HEK293 (cell line): ENCODE data around the gene KITLG.

Experiments
- FEZF1 ChIP-seq: fragments of 450-650 bp; formaldehyde crosslinking; IDR thresholded peaks from 2 replicates; pipeline ENCODE4 v1.5.1; 2016; ENCODE audit warnings: missing biosample characterization, missing genetic modification characterization
- HIC1 ChIP-seq: fragments of 450-650 bp; formaldehyde crosslinking; IDR thresholded peaks from 2 replicates; pipeline ENCODE4 v1.5.1; 2016; ENCODE audit warnings: missing biosample characterization, missing genetic modification characterization
- HOXC10 ChIP-seq: sonication (generic); formaldehyde crosslinking; IDR thresholded peaks from 2 replicates; pipeline ENCODE4 v1.8.1; 2023; ENCODE audit warnings: mild to moderate bottlenecking, missing genetic modification reagents
- IKZF3 ChIP-seq: fragments of 450-650 bp; IDR thresholded peaks from 2 replicates; pipeline ENCODE4 v1.5.0; 2018; ENCODE audit warnings: missing biosample characterization, mild to moderate bottlenecking, missing genetic modification characterization, moderate library complexity
- INSM2 ChIP-seq: fragments of 450-650 bp; formaldehyde crosslinking; IDR thresholded peaks from 2 replicates; pipeline ENCODE4 v1.5.1; 2016; ENCODE audit warnings: missing biosample characterization, missing genetic modification characterization
- KLF16 ChIP-seq: fragments of 450-650 bp; formaldehyde crosslinking; IDR thresholded peaks from 2 replicates; pipeline ENCODE4 v1.5.1; 2017; ENCODE audit warnings: missing biosample characterization, missing genetic modification characterization
- MYNN ChIP-seq: fragments of 450-650 bp; formaldehyde crosslinking; IDR thresholded peaks from 2 replicates; pipeline ENCODE4 v1.5.1; 2016; ENCODE audit warnings: missing biosample characterization, missing genetic modification characterization, borderline replicate concordance
- ZBTB1 ChIP-seq: fragments of 450-650 bp; formaldehyde crosslinking; IDR thresholded peaks from 2 replicates; pipeline ENCODE4 v1.5.1; 2016; ENCODE audit warnings: missing biosample characterization, missing genetic modification characterization
- ZBTB20 ChIP-seq: fragments of 450-650 bp; formaldehyde crosslinking; IDR thresholded peaks from 2 replicates; pipeline ENCODE4 v1.5.1; 2016; ENCODE audit warnings: missing biosample characterization, missing genetic modification characterization
- ZBTB49 ChIP-seq: fragments of 450-650 bp; formaldehyde crosslinking; IDR thresholded peaks from 2 replicates; pipeline ENCODE4 v1.5.1; 2016; ENCODE audit warnings: missing biosample characterization, missing genetic modification characterization, low read depth
- ZNF114 ChIP-seq: fragments of 450-650 bp; formaldehyde crosslinking; IDR thresholded peaks from 2 replicates; pipeline ENCODE4 v1.5.0; 2017; ENCODE audit warnings: missing biosample characterization, missing genetic modification characterization
- ZNF121 ChIP-seq: fragments of 450-650 bp; formaldehyde crosslinking; IDR thresholded peaks from 2 replicates; pipeline ENCODE4 v1.5.1; 2016; ENCODE audit warnings: missing biosample characterization, missing genetic modification characterization
- ZNF148 ChIP-seq: fragments of 450-650 bp; formaldehyde crosslinking; IDR thresholded peaks from 2 replicates; pipeline ENCODE4 v1.5.0; 2017; ENCODE audit warnings: missing biosample characterization, missing genetic modification characterization, borderline replicate concordance
- ZNF18 ChIP-seq: fragments of 450-650 bp; formaldehyde crosslinking; IDR thresholded peaks from 2 replicates; pipeline ENCODE4 v1.5.1; 2016; ENCODE audit warnings: missing biosample characterization, missing genetic modification characterization
- ZNF302 ChIP-seq: fragments of 450-650 bp; formaldehyde crosslinking; IDR thresholded peaks from 2 replicates; pipeline ENCODE4 v1.5.1; 2016; ENCODE audit warnings: missing biosample characterization, missing genetic modification characterization, low read depth
- ZNF366 ChIP-seq: fragments of 450-650 bp; formaldehyde crosslinking; conservative IDR thresholded peaks from 2 replicates; pipeline ENCODE4 v1.5.1; 2016; ENCODE audit warnings: missing biosample characterization, missing genetic modification characterization
- ZNF514 ChIP-seq: fragments of 450-650 bp; formaldehyde crosslinking; IDR thresholded peaks from 2 replicates; pipeline ENCODE4 v1.5.1; 2016; ENCODE audit warnings: missing biosample characterization, missing genetic modification characterization
- ZNF585B ChIP-seq: fragments of 450-650 bp; formaldehyde crosslinking; IDR thresholded peaks from 2 replicates; pipeline ENCODE4 v1.5.1; 2016; ENCODE audit warnings: missing biosample characterization, missing genetic modification characterization
- ZNF623 ChIP-seq: fragments of 450-650 bp; formaldehyde crosslinking; IDR thresholded peaks from 2 replicates; pipeline ENCODE4 v1.5.1; 2016; ENCODE audit warnings: missing biosample characterization, missing genetic modification characterization
- ZNF792 ChIP-seq: fragments of 450-650 bp; formaldehyde crosslinking; IDR thresholded peaks from 2 replicates; pipeline ENCODE4 v1.5.1; 2016; ENCODE audit warnings: missing biosample characterization, missing genetic modification characterization
- ZNF830 ChIP-seq: fragments of 450-650 bp; IDR thresholded peaks from 2 replicates; pipeline ENCODE4 v1.5.0; 2018; ENCODE audit warnings: missing biosample characterization, missing genetic modification characterization, low read depth, mild to moderate bottlenecking, moderate library complexity
- ZSCAN23 ChIP-seq: fragments of 450-650 bp; formaldehyde crosslinking; IDR thresholded peaks from 2 replicates; pipeline ENCODE4 v1.5.1; 2016; ENCODE audit warnings: missing biosample characterization, missing genetic modification characterization
- ZSCAN4 ChIP-seq: fragments of 450-650 bp; formaldehyde crosslinking; IDR thresholded peaks from 2 replicates; pipeline ENCODE4 v1.5.1; 2017; ENCODE audit warnings: missing biosample characterization, missing genetic modification characterization
- ZXDB ChIP-seq: fragments of 450-650 bp; formaldehyde crosslinking; IDR thresholded peaks from 2 replicates; pipeline ENCODE4 v1.5.1; 2016; ENCODE audit warnings: missing biosample characterization, missing genetic modification characterization
- TF ChIP-seq, protein P1 (sequence below): fragments of 450-650 bp; formaldehyde crosslinking; IDR thresholded peaks from 2 replicates; pipeline ENCODE4 v1.5.1; 2016; ENCODE audit warnings: missing biosample characterization, missing genetic modification characterization
- TF ChIP-seq, protein P2 (sequence below): fragments of 450-650 bp; formaldehyde crosslinking; IDR thresholded peaks from 2 replicates; pipeline ENCODE4 v1.5.1; 2017; ENCODE audit warnings: missing biosample characterization, missing genetic modification characterization

The KITLG gene

DNA sequence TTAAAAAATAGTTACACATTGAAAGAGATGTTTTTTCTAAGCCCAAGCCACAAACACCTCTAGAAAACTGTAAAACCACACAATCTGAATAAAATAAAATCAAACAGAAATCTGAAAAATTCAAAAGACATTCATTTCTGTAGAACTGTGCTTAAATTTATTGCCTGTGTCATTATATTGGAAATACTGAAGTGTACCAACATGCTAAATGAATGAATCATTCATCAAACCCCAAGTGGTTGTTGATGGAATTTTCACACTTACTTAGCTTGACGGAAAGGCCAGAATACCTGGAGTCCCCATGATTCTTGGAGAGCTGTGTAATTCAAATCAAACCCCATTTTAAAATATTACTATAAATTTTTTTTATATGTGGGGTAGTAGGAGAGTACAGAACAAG is 2.7 kb downstream of the KITLG start (continued):
- no peak for TF ChIP-seq ZNF121 (tag by site-specific recombination)
- TF ChIP-seq, protein P1, sequence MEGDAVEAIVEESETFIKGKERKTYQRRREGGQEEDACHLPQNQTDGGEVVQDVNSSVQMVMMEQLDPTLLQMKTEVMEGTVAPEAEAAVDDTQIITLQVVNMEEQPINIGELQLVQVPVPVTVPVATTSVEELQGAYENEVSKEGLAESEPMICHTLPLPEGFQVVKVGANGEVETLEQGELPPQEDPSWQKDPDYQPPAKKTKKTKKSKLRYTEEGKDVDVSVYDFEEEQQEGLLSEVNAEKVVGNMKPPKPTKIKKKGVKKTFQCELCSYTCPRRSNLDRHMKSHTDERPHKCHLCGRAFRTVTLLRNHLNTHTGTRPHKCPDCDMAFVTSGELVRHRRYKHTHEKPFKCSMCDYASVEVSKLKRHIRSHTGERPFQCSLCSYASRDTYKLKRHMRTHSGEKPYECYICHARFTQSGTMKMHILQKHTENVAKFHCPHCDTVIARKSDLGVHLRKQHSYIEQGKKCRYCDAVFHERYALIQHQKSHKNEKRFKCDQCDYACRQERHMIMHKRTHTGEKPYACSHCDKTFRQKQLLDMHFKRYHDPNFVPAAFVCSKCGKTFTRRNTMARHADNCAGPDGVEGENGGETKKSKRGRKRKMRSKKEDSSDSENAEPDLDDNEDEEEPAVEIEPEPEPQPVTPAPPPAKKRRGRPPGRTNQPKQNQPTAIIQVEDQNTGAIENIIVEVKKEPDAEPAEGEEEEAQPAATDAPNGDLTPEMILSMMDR (tag by site-specific recombination) = no peak
- no peak for TF ChIP-seq ZNF366 (tag by site-specific recombination)
- TF ChIP-seq KLF16 = no peak
- TF ChIP-seq, protein P2, sequence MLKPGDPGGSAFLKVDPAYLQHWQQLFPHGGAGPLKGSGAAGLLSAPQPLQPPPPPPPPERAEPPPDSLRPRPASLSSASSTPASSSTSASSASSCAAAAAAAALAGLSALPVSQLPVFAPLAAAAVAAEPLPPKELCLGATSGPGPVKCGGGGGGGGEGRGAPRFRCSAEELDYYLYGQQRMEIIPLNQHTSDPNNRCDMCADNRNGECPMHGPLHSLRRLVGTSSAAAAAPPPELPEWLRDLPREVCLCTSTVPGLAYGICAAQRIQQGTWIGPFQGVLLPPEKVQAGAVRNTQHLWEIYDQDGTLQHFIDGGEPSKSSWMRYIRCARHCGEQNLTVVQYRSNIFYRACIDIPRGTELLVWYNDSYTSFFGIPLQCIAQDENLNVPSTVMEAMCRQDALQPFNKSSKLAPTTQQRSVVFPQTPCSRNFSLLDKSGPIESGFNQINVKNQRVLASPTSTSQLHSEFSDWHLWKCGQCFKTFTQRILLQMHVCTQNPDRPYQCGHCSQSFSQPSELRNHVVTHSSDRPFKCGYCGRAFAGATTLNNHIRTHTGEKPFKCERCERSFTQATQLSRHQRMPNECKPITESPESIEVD = peak; percentile 96
- no peak for TF ChIP-seq ZBTB1 (tag by site-specific recombination)
- TF ChIP-seq ZNF623 = no peak
- no peak for TF ChIP-seq HIC1 (tag by site-specific recombination)
- TF ChIP-seq ZSCAN23 (tag by site-specific recombination) = no peak
- no peak for TF ChIP-seq HOXC10 (CRISPR knock-in tag)
- TF ChIP-seq ZNF302 = no peak
- TF ChIP-seq ZBTB20 (tag by site-specific recombination) = no peak
- TF ChIP-seq ZNF830 (tag by site-specific recombination) = no peak
- no peak for TF ChIP-seq ZNF585B (tag by site-specific recombination)
- TF ChIP-seq FEZF1 (tag by site-specific recombination) = peak; percentile 64
- 0 out of 2 replicates have a peak, but pooled peaks have one; percentile 32 for TF ChIP-seq ZXDB
- TF ChIP-seq IKZF3 = peak; percentile 62
- TF ChIP-seq ZNF114 = no peak
- no peak for TF ChIP-seq ZNF514 (tag by site-specific recombination)
- no peak for TF ChIP-seq MYNN
- no peak for TF ChIP-seq ZBTB49 (tag by site-specific recombination)
- no peak for TF ChIP-seq ZNF792 (tag by site-specific recombination)
- peak; percentile 21; the same call in 1 of the 2 replicates for TF ChIP-seq INSM2 (tag by site-specific recombination)
- TF ChIP-seq ZNF148 = no peak
- no peak for TF ChIP-seq ZNF18 (tag by site-specific recombination)
- no peak for TF ChIP-seq ZSCAN4
